HG03565 (cell line): Measurements from ENCODE around the gene ZFAND3.
"Not testable (repeated sequence)": the region's sequence is repeated elsewhere in the genome, so short reads cannot be mapped to it uniquely, and the experiment has no call there.

Experiments used
- ATAC-seq: cut with Tn5 transposase; IDR thresholded peaks from one replicate; pipeline ENCODE4 v1.9.1; 2021; ENCODE audit warnings: mild to moderate bottlenecking, moderate library complexity; ENCODE audit not compliant: unreplicated experiment

The ZFAND3 gene

DNA sequence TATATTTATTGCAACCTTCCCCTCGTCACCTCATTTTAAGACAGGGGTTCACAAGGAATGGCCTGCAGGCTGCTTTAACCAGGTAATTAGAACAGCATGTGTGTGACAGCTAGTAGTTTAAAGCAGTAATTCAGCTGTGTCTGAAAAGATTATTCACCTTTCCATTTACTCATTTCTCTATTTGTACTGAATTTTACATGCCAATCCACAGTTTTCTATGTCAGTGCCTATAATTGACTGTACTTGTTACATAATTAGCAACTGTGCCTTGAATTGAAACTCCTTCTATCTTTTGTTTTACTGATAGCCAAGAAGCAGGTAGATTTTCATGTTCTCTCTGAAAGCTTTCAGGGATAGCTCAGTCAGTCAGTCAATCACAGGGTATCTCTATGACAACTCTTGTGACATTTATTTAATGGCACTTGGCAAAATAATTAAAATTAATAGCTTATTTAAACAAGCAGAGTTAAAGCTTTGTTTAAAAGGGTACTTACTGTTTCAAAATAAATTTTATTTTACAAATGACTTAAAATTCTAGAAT lies 214.0 kb downstream of the ZFAND3 start:
- ATAC-seq, result no peak

DNA sequence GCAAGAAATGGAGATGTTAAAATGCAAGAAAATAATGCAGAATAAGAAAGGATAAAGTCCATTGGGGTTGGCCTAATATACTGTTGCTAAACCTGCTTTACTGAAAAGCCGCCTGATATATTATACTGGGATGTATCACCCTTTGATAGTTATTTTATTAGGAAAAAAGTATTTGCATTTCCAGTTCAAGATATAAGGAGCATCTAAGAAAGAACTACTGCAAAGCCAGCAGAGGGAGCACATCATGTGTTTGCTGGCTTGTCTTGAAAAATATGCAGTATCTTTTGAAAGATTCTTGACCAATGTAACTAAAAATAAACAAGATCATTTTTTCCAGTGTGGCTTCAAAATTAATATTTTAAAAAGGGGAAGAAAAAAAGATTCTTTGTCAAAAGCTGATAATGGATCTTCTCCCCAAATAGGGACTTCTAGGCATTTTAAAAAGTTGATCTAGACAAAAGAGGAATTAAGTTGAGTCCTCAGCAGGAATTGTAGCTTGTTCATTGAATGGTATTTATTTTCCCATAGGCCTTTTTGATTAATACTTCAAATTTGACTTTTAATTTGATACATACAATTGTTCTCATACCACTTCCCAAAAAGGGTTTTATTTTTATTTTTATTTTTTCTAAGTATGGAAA lies 214.9 kb downstream of the ZFAND3 start:
- ATAC-seq, result no peak

DNA sequence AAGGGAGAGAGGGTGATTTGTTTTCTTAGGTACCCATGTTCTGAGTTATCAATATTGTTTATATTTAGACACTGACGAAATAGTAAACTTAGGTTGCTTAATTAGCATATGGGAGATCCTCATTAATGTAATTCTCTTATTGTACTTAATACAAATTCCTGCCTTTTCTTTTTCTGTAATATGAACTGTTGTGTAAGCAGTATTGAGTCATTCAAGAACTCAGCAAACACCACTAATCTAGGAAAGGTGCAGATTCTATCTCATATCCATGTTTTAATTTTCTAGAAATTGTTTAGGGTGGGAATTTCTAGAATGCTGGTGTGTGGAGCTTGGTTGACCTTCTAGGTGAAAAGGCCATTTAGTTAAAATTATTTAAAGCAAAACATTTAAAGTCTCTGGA lies 216.0 kb downstream of the ZFAND3 start:
- no peak for ATAC-seq

DNA sequence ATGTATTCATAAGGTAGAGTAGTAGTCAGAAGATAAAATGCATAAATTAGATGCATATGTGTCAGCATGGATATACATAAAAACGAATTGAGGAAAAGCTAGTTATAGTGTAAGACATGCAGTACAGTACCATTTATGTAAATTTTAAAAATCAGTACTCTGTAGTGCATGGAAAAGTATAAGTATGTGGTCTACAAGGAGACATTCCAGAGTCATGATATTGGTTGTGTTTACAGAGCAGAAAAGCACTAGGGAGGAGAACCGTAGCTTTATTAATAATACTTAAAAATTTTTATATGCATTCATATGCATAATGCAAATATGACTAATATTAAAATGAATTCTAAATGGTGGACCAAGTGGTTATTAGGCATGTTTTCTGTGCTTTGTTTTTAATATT lies 220.0 kb downstream of the ZFAND3 start:
- no peak for ATAC-seq

GRCh38 chr6:38040254-38040653 lies 220.7 kb downstream of the ZFAND3 start:
- ATAC-seq, result no peak

GRCh38 chr6:38043259-38043753 lies 223.8 kb downstream of the ZFAND3 start:
- no peak for ATAC-seq

DNA sequence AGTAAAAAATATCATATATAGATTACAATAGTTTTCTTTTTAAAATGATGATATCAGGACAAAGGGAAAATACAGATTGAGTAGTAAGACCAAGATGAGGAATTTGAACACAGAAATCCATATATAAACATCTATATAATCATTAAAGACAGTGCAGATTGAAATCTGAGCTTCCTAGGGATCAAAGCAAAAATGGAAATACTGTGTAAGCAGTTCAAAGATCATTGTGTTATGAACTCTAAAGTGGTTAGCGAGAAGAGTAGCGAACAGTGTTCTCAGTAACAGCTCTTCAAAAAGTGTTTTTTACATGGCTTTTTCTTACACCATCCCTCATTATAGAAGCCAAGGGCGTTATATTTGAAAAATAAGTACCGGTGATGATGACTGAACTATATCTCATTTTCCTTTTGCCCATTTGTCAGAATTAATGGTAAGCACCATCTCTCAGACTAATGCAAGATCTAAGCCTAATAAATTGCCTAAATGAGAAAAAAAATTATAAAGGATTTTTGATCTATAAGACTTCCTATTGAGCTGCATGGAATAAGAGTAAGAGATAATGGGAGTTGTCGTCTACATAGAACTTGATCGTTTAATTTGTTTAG lies 226.3 kb downstream of the ZFAND3 start:
- ATAC-seq, result no peak

- no peak for ATAC-seq
Measured at GRCh38 chr6:38047562-38047961, 228.0 kb downstream of the ZFAND3 start.

DNA sequence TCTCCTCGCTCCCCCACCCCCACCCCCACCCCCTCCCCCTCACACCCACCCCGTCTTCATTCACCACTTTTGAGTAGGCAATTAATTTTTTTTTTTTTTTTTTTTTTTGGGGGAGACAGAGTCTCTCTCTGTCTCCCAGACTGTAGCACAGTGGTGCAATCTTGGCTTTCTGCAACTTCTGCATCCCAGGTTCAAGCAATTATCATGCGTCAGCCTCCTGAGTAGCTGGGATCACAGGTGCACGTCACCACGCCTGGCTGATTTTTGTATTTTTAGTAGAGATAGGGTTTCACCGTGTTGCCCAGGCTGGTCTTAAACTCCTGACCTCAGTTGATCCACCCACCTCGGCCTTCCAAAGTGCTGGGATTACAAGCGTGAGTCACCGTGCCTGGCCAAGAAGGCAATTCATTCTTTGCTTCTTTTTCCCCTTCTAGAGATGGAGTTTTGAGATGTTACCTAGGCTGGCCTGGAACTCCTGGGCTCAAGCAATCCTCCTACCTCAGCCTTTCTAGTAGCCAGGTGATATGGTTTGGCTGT lies 230.4 kb downstream of the ZFAND3 start:
- ATAC-seq, result not testable (repeated sequence)

GRCh38 chr6:38051819-38052434 lies 232.4 kb downstream of the ZFAND3 start:
- ATAC-seq, result no peak

DNA sequence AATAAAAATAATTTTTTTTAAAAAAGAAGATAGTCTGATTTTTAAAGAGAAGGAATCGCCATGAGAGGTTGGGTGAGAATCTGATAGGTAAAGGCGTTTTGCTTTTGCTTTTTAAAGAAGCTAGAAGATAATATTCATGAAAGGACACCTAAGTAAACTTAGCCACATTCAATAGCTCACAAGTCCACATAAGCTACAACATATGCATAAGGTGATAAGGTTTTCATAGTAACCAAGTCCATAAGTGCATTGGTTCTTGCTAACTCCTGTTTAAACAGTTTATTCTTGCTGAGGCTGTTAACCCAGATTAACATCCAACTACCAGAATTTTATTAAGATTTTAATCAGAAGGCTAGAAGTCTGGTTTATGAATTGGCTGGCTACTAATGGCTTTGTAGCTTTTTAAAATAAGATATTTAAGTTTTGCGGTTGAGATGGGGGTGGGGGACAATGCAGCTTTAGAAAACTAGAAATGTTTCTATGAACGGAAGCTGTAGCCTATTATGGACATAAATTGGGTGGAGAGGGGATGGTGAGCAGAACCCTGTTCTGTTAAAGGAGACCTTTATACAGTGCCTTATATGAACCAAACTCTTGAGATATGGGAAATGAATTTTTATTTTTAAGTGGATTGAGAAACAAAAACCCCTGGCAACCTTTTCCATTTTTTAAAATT lies 235.1 kb downstream of the ZFAND3 start:
- ATAC-seq, result no peak

DNA sequence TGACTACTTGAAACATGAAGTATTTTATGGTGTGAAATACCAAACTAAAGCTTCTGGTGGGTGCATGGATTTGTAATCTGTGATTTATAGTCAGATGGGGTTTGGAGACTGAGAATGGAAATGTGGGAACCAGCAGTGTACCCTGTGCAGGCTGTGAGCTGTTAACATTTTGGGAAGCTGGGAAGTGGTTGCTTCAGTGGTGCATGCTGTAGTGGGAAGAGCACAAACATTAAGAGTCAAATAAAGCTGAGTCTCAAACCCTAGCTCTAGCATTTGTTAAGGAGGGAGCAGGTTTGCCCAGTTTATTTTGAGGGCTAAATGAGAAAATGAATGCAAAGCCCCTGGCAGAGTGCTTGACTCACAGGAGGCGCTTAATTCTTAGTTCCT lies 235.7 kb downstream of the ZFAND3 start:
- ATAC-seq, result no peak

DNA sequence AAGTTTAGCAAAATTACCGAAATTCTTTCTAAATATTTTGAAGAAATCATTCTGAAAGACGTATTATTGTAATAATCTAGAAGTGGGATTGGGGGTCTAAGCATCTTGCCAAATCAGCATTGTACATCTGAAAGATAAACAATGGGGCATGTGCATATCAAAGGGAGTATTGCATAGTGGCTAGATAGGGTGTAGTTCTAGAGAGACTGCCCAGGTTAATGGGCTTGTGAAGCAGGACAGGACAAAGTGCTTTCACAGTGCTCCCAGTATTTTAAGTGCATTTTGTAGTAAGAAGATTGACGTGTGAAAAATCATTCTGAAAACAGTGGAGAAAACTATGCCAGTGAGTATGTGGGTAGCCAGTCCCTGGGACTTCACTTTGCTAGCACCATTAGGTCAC lies 236.8 kb downstream of the ZFAND3 start:
- ATAC-seq, result no peak

- ATAC-seq, result no peak
Measured at GRCh38 chr6:38057994-38058393, 238.5 kb downstream of the ZFAND3 start.

DNA sequence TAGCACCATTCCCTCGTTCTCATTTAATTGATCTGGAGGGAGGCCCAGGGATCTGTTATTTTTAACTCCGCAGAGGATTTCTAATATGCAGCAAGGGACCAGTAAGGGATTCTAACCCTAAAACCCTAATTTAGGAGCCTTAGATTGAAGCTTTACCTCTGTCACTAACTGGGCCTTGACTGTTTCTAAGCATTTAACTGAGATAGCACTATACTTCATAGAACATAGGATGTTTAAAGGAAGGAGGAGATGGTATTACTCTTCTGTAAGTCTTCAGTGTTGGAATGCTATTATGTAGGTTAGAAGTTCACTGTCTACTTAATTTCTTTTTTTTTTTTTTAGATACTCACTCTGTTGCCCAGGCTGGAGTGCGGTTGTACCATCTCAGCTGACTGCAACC lies 242.5 kb downstream of the ZFAND3 start:
- no peak for ATAC-seq

DNA sequence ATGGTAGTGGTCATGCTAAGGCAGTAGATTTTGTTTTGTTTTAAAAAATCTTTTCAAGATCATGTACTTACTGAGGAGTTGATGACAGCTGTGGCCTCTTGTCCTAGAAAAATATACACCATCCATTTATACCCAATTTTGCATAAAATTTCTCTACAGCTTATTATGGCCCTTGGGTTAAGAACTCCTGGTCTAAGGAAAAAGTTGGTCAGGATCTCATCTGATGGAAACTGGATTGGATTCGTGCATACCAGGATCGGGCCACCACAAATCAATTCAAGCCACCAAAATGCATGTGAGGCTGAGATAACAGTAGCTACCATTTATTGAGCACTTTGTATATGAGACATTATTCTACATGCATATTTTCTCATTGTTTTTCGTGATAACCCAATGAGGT lies 244.4 kb downstream of the ZFAND3 start:
- no peak for ATAC-seq

GRCh38 chr6:38064431-38064830 lies 244.9 kb downstream of the ZFAND3 start:
- no peak for ATAC-seq

- ATAC-seq, result no peak
Measured at GRCh38 chr6:38065734-38066305, 246.3 kb downstream of the ZFAND3 start.

GRCh38 chr6:38067263-38067980 lies 247.9 kb downstream of the ZFAND3 start:
- no peak for ATAC-seq

GRCh38 chr6:38068854-38069590 lies 249.5 kb downstream of the ZFAND3 start:
- no peak for ATAC-seq
